ENCODE measurements around the gene NR1I3.
"Not testable (repeated sequence)": the region's sequence is repeated elsewhere in the genome, so short reads cannot be mapped to it uniquely, and the experiment has no call there.

NR1I3 gene

GRCh38 chr1:161250100-161250499 lies 12.1 kb upstream of the NR1I3 start:
- DNase-seq: not testable (repeated sequence)

- DNase-seq: no peak
These were observed 6.9 kb upstream of the NR1I3 start for GRCh38 chr1:161244888-161245287.

DNA sequence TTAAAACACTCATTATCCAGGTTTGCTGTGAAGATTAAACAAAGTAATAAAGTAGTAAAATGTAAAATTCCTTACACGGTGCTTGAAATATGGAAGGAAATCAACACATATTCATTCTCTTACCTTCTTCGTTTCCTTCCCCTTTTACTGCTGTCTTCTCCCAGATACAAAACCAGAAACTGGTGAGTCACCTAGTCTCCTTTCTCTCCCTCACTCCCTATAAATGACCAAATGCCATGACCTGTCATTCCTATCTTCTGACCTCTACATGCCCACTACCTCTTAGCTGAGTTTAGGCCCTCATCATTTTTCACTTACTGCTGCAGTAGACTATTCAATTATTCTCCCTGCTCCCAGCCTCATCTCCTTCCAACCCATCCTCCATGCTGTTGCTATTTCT lies 4.3 kb upstream of the NR1I3 start:
- DNase-seq: peak; percentile 23

- peak; percentile 81 for DNase-seq
These were observed 3.7 kb upstream of the NR1I3 start for GRCh38 chr1:161241682-161242081.

GRCh38 chr1:161235957-161236775 lies 1.8 kb downstream of the NR1I3 start:
- DNase-seq: peak; percentile 21

GRCh38 chr1:161233102-161233501 lies 4.9 kb downstream of the NR1I3 start:
- no peak for DNase-seq

- no peak for DNase-seq
These were observed 7.2 kb downstream of the NR1I3 start for GRCh38 chr1:161230762-161231161.

GRCh38 chr1:161229896-161230295 lies 8.1 kb downstream of the NR1I3 start:
- no peak for DNase-seq

GRCh38 chr1:161228032-161228431 lies 10.0 kb downstream of the NR1I3 start:
- no peak for DNase-seq

DNA sequence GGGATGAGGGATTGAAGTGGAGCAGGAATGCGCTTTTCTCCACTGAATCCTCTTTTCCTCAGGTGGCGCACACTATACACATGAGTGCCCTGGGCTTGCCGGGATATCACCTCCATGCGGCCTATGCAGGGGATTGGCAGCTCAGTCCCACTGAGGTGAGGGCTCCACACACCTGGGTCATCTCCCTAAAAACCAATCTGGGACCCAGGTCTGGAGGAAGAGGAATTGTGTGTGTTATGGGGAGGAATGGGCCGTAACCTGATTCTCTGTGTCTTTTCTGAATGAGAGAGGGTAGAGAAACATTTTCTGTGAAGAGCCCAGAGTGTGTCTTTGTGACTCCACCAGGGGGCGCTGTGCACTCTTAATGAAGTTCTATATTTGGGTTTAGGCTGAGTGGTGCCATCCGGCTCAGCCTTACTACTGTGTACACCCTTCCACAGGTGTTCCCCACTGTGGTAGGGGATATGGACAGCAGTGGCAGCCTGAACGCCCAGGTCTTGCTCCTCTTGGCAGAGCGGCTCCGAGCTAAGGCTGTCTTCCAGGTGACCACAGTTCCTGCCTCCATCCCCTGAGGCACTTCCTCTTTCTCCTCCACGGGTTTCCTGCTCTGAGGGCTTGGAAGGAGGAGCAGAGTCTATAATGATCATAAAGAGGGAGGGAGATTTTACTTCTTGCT lies 10.7 kb downstream of the NR1I3 start:
- peak; percentile 97 for DNase-seq

GRCh38 chr1:161226759-161227158 lies 11.2 kb downstream of the NR1I3 start:
- DNase-seq: peak; percentile 58

- no peak for DNase-seq
These were observed 11.7 kb downstream of the NR1I3 start for GRCh38 chr1:161226320-161226711.

DNA sequence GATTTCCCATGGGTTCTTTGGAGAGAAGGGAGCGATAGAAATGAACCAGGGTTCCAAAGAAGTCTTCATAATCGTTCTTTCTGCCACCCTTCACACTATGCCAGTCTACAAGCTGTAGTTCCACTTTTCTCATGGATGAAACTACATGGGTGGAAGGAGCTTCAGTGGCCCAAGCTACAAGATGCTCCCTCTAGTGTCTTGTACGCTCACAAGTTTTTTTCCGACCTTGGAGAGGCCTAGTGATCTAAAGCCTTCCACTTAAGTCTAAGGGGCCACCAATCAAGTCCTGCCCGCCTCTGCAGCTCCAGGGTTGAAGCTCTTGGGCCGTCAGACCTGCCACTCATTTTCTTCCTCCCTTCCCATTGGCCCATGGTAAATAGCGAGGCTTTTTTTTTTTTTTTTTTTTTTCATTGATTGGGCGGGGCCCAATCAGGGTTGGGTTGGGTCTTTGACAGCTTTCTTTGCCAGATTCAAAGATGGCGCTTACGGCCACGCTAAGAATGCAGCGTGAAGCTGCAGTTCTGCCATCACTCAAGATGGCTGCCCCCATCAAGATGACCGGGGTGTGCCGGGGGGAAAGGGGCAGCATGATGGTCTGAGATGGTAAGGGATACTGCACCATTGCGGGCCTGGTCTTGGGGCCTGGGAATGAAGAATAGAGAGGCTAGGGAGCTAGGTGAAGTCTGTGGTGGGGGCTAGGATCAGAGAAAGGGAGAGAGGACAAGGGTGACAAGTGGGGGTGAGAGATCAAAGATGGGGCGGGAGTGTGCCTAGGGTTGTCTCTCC lies 12.3 kb downstream of the NR1I3 start, which contains the start of gene TOMM40L:
Gene TOMM40L, plus strand, starts transcription at position 527 of the 786 bp plus-strand sequence. CDS start 430 bp downstream, outside the sequence.
- peak; percentile 100 for DNase-seq

- DNase-seq: no peak
These were observed 12.8 kb downstream of the NR1I3 start for GRCh38 chr1:161225178-161225533.

DNA sequence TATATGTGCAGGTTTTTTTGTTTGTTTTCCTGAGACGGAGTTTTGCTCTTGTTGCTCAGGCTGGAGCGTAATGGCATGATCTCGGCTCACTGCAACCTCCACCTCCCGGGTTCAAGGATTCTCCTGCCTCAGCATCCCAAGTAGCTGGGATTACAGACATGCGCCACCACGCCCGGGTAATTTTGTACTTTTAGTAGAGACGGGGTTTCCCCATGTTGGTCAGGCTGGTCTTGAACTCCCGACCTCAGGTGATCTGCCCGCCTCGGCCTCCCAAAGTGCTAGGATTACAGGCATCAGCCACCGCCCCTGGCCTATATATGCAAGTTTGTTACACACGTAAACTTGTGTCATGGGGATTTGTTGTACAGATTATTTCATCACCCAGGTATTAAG lies 13.3 kb downstream of the NR1I3 start:
- DNase-seq: not testable (repeated sequence)

GRCh38 chr1:161223805-161224694 lies 14.0 kb downstream of the NR1I3 start:
- DNase-seq: no peak

DNA sequence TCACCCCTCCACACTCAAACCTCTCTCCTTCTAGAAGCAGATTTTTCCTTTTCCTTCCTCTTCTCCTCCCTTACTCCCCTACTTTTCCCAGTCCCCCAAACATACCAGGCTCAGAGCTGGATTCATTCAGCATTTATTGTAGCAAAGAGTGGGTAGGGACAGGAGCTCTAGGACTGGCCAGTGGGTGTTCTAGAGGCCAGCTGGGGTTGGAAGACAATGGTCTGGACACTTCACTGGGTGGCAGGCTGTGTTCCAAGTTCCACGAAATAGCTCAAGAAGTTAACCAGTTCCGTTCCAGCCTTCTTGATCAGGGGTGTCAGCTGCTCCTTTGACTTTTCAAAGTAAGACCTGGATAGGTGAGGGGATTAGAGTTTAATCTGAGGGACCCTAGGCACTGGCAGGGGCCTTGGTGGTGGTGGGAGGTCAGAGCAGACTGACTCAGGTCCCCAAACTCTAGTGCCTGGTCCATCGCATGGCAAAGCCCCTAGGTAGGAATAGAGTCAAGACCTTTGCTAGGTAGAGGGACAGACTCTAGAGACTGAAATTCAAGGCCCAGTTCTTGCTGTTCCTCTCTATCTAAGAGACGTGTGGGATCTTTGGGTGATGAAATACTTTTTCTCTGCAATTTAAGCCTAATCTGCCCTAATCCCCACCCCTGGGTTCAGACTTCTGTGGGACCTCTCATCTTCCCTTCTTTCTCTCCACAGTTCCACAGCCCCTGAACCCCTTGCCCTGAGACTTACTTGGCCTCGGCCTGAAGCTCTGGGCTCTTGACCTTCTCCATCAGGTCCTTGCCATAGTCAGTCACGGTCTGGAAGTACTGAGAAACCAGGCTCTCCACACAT lies 15.6 kb downstream of the NR1I3 start:
- no peak for DNase-seq

- DNase-seq: no peak
These were observed 18.0 kb downstream of the NR1I3 start for GRCh38 chr1:161220002-161220401.

DNA sequence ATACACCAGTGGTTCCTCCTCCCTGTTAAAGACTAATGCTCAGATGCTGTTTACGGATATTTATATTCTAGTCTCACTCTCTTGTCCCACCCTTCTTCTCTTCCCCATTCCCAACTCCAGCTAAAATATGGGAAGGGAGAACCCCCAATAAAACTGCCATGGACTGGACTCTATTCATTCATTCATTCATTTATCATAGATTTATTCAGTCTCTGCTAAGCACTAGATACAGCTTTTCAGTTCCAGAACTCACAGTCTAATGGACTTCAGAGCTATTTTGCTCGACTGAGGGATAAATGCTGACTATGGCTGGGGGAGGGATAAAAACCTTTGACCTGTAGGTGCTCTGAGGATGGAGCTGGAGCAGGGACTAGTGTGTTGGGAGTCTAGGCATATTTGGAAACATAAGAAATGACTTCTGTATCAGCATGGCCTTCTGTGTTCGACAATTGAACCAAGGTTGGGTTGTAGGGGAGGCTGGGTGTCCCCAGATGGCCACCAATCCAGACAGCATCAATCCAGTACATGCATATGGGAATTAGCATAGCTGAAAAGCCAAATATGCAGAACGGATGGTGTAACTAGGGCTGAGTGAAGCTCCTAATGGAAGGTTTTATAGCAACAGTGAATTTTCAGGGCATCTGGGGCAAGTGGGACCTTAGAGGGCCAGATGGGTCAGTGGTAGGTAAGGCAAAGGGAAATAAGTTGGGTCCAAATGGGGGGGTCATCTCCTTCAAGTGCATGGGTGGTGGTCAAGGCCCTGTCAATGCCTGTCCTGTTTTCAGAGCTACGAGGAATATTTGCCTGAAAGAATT lies 18.7 kb downstream of the NR1I3 start:
- no peak for DNase-seq

DNA sequence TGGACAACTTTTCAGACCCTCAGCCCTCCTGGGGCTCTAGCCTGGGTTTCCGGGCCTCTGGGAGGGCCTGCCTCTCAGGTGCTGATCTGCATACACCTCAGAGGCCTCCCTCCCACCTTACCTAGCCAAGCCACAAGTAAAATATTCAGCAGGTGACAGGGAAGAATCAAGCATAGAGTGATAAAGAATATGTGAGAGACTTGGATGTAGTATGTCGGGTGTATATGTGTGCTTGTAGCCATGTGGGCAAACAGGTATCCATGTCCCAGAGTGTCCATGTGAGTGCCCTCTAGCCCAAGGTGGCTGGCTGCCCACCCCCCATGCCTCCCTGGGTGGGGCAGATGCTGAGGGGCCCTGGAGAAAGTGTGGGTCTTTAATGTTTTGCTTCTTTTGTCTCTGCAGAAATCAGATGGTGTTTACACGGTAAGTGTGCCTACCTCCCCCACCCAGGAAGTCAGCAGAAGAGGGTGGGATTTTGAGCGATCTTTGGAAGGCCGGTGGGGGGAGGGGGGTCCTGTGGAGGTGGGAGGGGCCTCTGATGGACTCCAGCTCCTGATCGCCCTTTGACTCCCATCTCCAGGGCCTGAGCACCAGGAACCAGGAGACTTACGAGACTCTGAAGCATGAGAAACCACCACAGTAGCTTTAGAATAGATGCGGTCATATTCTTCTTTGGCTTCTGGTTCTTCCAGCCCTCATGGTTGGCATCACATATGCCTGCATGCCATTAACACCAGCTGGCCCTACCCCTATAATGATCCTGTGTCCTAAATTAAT lies 19.5 kb downstream of the NR1I3 start:
- no peak for DNase-seq

Data from OCI-M1 (cell line).